Fibroblast of lung (primary cell): ENCODE data around the gene MPC1.

Experiments
- EZH2 ChIP-seq: IDR thresholded peaks from 2 replicates; pipeline ENCODE4 v1.5.1; 2012; ENCODE audit warnings: low read length, control low read depth, mild to moderate bottlenecking; ENCODE audit errors: missing control alignments
- TF ChIP-seq, protein P1 (sequence below), 2 donors: IDR thresholded peaks in 1 of 2; conservative IDR thresholded peaks in 1 of 2; 1 replicate in 1 of 2; 2 replicates in 1 of 2; pipeline ENCODE4 v1.5.1; 2011 to 2012; ENCODE audit warnings: low read length in 2 of 2, control low read depth in 1 of 2, inconsistent platforms in 1 of 2, low read depth in 1 of 2, mild to moderate bottlenecking in 1 of 2

GRCh38 chr6:166423051-166423745 is 40.5 kb upstream of the MPC1 start:
- TF ChIP-seq, protein P1, sequence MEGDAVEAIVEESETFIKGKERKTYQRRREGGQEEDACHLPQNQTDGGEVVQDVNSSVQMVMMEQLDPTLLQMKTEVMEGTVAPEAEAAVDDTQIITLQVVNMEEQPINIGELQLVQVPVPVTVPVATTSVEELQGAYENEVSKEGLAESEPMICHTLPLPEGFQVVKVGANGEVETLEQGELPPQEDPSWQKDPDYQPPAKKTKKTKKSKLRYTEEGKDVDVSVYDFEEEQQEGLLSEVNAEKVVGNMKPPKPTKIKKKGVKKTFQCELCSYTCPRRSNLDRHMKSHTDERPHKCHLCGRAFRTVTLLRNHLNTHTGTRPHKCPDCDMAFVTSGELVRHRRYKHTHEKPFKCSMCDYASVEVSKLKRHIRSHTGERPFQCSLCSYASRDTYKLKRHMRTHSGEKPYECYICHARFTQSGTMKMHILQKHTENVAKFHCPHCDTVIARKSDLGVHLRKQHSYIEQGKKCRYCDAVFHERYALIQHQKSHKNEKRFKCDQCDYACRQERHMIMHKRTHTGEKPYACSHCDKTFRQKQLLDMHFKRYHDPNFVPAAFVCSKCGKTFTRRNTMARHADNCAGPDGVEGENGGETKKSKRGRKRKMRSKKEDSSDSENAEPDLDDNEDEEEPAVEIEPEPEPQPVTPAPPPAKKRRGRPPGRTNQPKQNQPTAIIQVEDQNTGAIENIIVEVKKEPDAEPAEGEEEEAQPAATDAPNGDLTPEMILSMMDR (conservative IDR thresholded peaks at IDR 0.05 in 1 of 2, IDR thresholded peaks at IDR 0.05 in 1 of 2; ENCODE audit: low read depth in 1 of 2, low read length in 2 of 2), result no peak
- no peak for TF ChIP-seq EZH2
